M059J (cell line): ENCODE data around the gene OR4D2. TPM values are rescaled to one million over a fixed set of nuclear protein-coding genes. Genes with fewer than 3 reads are reported as not detected.

Source experiments
- DNase-seq: peaks from one replicate; pipeline ENCODE4 v3.0.0-alpha.2; 2012; ENCODE audit warnings: low read depth
- total RNA-seq: library from RNA; depleted of rRNA; stranded (reverse); fragments of >200 nt; shearing (Covaris generic); gene quantifications from 2 replicates; pipeline ENCODE4 v1.2.3, GENCODE V29; 2014; rRNA removed

Gene OR4D2
- total RNA-seq, 1 experiment from 2014 or later = not detected

GRCh38 chr17:58210922-58211321, 44.1 kb downstream of the OR4D2 start:
- no peak for DNase-seq

GRCh38 chr17:58215685-58216084, 48.9 kb downstream of the OR4D2 start:
- no peak for DNase-seq

GRCh38 chr17:58217766-58218165, 51.0 kb downstream of the OR4D2 start:
- no peak for DNase-seq

- DNase-seq = peak; percentile 87
These were observed 52.4 kb downstream of the OR4D2 start, which contains the start of gene MKS1 for GRCh38 chr17:58219007-58219788. Gene MKS1 (minus strand): TSS chr17:58219255. CDS start chr17:58219230, 25 bp downstream.

- peak; percentile 32 for DNase-seq
These were observed 53.0 kb downstream of the OR4D2 start for GRCh38 chr17:58219789-58220183.

Other genes with a start within 250 kb of the OR4D2 start
- gene CUEDC1, start 211.6 kb upstream of the OR4D2 start, total RNA-seq = 4.4 and 16.2 TPM in 2 replicates
- gene VEZF1, start 178.7 kb upstream of the OR4D2 start, total RNA-seq = 62.4 and 63.3 TPM in 2 replicates
- gene SRSF1, start 159.7 kb upstream of the OR4D2 start, total RNA-seq = 336 and 365 TPM in 2 replicates
- 12.9 and 13.2 TPM in 2 replicates for gene DYNLL2, start 83.6 kb upstream of the OR4D2 start, total RNA-seq
- gene OR4D1, start 18.6 kb upstream of the OR4D2 start, total RNA-seq = not detected in 2 replicates
- gene EPX, start 25.7 kb downstream of the OR4D2 start, total RNA-seq = not detected in 2 replicates
- gene MKS1, start 52.3 kb downstream of the OR4D2 start, total RNA-seq = 8.1 and 13.8 TPM in 2 replicates
- gene LPO, start 71.6 kb downstream of the OR4D2 start, total RNA-seq = not detected in 2 replicates
- gene MPO, start 114.0 kb downstream of the OR4D2 start, total RNA-seq = not detected in 2 replicates
- 0.22 and 0.47 TPM in 2 replicates for gene TSPOAP1, start 161.8 kb downstream of the OR4D2 start, total RNA-seq
- 64.3 and 71.6 TPM in 2 replicates for gene SUPT4H1, start 185.2 kb downstream of the OR4D2 start, total RNA-seq